DOHH2 (cell line): ENCODE results near the gene CTIF.

Experiments
- H3F3A ChIP-seq: fragments of 200-600 bp; sonication (generic), shearing (Covaris generic); 2 replicates; pipeline ENCODE4 v1.6.0; 2016; ENCODE audit warnings: antibody characterized with exemption, mild to moderate bottlenecking; ENCODE audit not compliant: control insufficient read depth, insufficient read depth
- H3K27ac ChIP-seq: fragments of 200-600 bp; sonication (generic); 2 replicates; pipeline ENCODE4 v1.5.1; 2014; ENCODE audit warnings: low read depth, mild to moderate bottlenecking, low read length, moderate library complexity
- H3K27me3 ChIP-seq: fragments of 200-600 bp; sonication (generic); 2 replicates; pipeline ENCODE4 v1.6.1; 2014; ENCODE audit warnings: mild to moderate bottlenecking, low read length, mixed read lengths; ENCODE audit not compliant: control insufficient read depth
- H3K36me3 ChIP-seq: fragments of 200-600 bp; sonication (generic); 2 replicates; pipeline ENCODE4 v1.6.1; 2014; ENCODE audit warnings: mild to moderate bottlenecking, low read length, moderate library complexity, mixed read lengths; ENCODE audit not compliant: control insufficient read depth
- H3K4me1 ChIP-seq: fragments of 200-600 bp; sonication (generic); 2 replicates; pipeline ENCODE4 v1.6.1; 2014; ENCODE audit warnings: mild to moderate bottlenecking, low read length, mixed read lengths; ENCODE audit not compliant: control insufficient read depth
- H3K4me2 ChIP-seq: fragments of 200-600 bp; sonication (generic); 2 replicates; pipeline ENCODE4 v1.6.0; 2014; ENCODE audit warnings: mild to moderate bottlenecking, low read length, moderate library complexity
- H3K4me3 ChIP-seq: fragments of 200-600 bp; sonication (generic); 2 replicates; pipeline ENCODE4 v1.5.1; 2014; ENCODE audit warnings: mild to moderate bottlenecking, low read length, mixed read lengths
- H3K79me2 ChIP-seq: fragments of 200-600 bp; sonication (generic); 2 replicates; pipeline ENCODE4 v1.6.1; 2014; ENCODE audit warnings: mild to moderate bottlenecking, low read length, mixed read lengths; ENCODE audit not compliant: control insufficient read depth
- H3K9me2 ChIP-seq: fragments of 200-600 bp; sonication (generic); replicated peaks from 2 replicates; pipeline ENCODE4 v1.6.1; 2014; ENCODE audit warnings: mild to moderate bottlenecking, low read length, mixed read lengths; ENCODE audit not compliant: control insufficient read depth
- H3K9me3 ChIP-seq: fragments of 200-600 bp; sonication (generic); 2 replicates; pipeline ENCODE4 v1.6.1; 2014; ENCODE audit warnings: antibody characterized with exemption, low read length, mixed read lengths; ENCODE audit not compliant: control insufficient read depth, insufficient read depth
- H4K20me1 ChIP-seq: fragments of 200-600 bp; sonication (generic); 2 replicates; pipeline ENCODE4 v1.6.0; 2014; ENCODE audit warnings: low read depth, mild to moderate bottlenecking, antibody characterized with exemption, low read length, moderate library complexity; ENCODE audit not compliant: control insufficient read depth, insufficient read depth
- EZH2phosphoT487 ChIP-seq: fragments of 200-600 bp; sonication (generic); IDR thresholded peaks from 2 replicates; pipeline ENCODE4 v1.6.1; 2017; ENCODE audit warnings: borderline replicate concordance, mild to moderate bottlenecking, antibody characterized with exemption, low read length, moderate library complexity, mixed read lengths
- TF ChIP-seq, protein P1 (sequence below): fragments of 200-600 bp; sonication (generic); IDR thresholded peaks from one replicate; pipeline ENCODE4 v1.5.1; 2014; ENCODE audit warnings: antibody characterized with exemption, mild to moderate bottlenecking, low read depth, low read length; ENCODE audit not compliant: poor library complexity, severe bottlenecking

Gene CTIF

DNA sequence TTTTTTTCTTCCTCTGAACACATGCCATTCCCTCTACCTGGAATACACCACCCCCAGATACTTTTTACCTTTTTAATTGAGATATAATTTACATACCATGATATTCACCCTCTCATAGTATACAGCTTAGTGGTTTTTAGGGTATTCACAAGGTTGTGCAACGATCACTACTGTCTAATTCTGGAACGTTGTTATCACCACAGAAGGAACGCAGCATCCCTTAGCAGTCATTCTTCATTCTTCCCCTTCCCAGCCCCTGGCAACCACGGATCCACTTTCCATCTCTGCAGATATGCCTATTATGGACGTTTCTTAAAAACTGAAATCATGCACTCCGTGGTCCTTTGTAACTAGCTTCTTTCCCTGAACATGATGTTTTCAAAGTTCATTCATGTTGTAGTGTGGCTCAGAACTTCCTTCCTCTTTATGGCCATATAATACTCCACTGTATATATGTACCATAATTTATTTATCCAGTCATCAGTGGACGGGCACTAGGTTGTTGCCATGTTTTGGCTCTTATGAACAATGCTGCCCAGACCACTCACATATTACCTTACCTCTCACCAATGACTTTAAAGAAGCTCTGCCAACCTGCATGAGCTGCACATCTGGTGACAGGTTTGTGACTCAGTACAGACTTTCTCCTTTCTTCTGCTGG lies 168.9 kb downstream of the CTIF start:
- Histone ChIP-seq H3K9me2 (no peaks in the 10 kb centered on the region), H3K27me3 (no peaks in the 10 kb centered on the region), H3K4me1 (no peaks in the 10 kb centered on the region), H3K79me2 (no peaks in the 10 kb centered on the region), H3K27ac (no peak overlapping the region), H3K9me3 (no peaks in the 10 kb centered on the region), H3K36me3 (no peaks in the 10 kb centered on the region), H3K4me2 (no peak overlapping the region), H3K4me3 (no peak overlapping the region), H3F3A (no peaks in the 10 kb centered on the region), H4K20me1 (no peaks in the 10 kb centered on the region)
- TF ChIP-seq EZH2phosphoT487: no peak
- TF ChIP-seq, protein P1, sequence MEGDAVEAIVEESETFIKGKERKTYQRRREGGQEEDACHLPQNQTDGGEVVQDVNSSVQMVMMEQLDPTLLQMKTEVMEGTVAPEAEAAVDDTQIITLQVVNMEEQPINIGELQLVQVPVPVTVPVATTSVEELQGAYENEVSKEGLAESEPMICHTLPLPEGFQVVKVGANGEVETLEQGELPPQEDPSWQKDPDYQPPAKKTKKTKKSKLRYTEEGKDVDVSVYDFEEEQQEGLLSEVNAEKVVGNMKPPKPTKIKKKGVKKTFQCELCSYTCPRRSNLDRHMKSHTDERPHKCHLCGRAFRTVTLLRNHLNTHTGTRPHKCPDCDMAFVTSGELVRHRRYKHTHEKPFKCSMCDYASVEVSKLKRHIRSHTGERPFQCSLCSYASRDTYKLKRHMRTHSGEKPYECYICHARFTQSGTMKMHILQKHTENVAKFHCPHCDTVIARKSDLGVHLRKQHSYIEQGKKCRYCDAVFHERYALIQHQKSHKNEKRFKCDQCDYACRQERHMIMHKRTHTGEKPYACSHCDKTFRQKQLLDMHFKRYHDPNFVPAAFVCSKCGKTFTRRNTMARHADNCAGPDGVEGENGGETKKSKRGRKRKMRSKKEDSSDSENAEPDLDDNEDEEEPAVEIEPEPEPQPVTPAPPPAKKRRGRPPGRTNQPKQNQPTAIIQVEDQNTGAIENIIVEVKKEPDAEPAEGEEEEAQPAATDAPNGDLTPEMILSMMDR: no peak

DNA sequence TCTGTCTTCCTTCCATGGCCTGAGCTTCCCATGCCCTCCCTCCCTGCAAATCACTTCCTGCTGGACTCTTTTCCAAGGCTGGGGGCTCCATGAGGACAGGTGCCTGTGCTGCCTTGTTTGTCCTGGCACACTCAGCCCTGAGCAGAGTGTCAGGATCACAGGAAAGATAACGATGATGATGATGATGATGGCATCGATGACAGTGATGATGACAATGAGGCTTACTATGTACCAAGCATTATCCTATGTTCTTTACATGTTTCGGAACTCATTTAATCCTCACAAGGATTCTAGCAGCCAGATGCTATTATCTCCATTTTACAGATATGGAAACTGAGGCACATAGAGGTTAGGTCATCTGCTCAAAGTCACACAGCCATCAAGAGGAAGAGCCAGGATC lies 170.0 kb downstream of the CTIF start:
- Histone ChIP-seq H3K79me2 (no peaks in the 10 kb centered on the region), H3K9me3 (no peaks in the 10 kb centered on the region)
- TF ChIP-seq, protein P1: no peak
- TF ChIP-seq EZH2phosphoT487: no peak

DNA sequence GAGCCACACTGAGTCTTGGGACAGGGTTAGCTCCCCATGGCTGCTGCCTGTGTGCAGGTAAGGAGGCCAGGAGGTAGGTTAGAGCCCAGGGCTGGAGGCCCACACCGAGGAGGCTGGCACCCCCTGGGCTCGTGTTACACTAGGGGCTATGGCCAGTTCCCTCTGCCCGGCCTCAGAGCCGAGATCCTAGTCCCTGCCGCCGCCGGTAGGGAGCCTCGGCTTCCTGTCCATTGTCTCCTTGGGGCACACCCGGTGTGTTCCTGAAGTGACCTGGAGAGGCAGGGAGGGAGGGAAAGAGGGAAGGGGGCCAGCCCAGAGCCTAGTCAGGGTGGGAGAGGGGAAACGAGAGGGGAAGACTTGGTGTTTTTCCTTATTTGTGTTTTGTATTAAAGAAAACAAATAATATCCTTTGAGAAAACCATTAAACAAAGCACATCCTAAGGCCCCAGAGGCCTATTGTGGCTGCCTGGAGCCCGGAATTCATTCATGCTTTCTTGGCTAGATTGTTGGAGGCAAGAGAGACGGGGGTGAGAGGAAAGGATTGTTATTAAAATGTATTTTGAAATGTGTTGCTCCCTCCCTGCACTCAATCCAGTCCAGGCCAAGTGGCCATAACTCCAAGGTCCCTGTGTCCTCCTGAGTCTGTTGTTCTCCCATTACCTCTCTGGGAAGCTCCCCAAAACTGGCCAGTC lies 170.7 kb downstream of the CTIF start:
- Histone ChIP-seq H3K4me2 (no peak overlapping the region), H3K79me2 (no peaks in the 10 kb centered on the region), H3K27ac (no peak overlapping the region), H4K20me1 (no peaks in the 10 kb centered on the region), H3K4me1 (no peaks in the 10 kb centered on the region), H3K27me3 (no peaks in the 10 kb centered on the region), H3K9me2 (no peaks in the 10 kb centered on the region), H3K9me3 (no peaks in the 10 kb centered on the region), H3K4me3 (no peak overlapping the region), H3F3A (no peaks in the 10 kb centered on the region), H3K36me3 (no peaks in the 10 kb centered on the region)
- no peak for TF ChIP-seq EZH2phosphoT487
- TF ChIP-seq, protein P1: no peak

More for the DNA sequence above, 170.0 kb downstream of the CTIF start:
- no peaks in the 10 kb centered on the region for H3K4me1 ChIP-seq
- H4K20me1 ChIP-seq: no peaks in the 10 kb centered on the region
- no peak overlapping the region for H3K27ac ChIP-seq
- no peak overlapping the region for H3K4me3 ChIP-seq
- H3K27me3 ChIP-seq: no peaks in the 10 kb centered on the region
- no peak overlapping the region for H3K4me2 ChIP-seq
- H3F3A ChIP-seq: no peaks in the 10 kb centered on the region
- H3K9me2 ChIP-seq: no peaks in the 10 kb centered on the region
- no peaks in the 10 kb centered on the region for H3K36me3 ChIP-seq
